GM10248 (cell line): Measurements from ENCODE around the gene VDR.

Experiments
- CTCF ChIA-PET: fragments of 300-600 bp; sonication (Branson Sonifier 250); formaldehyde crosslinking; extraction: SDS; loops from one replicate; lab custom pipeline; 2021; ENCODE audit warnings: antibody characterized with exemption; lab: Yijun Ruan, JAX
- POLR2A ChIA-PET: fragments of 350-650 bp; sonication (Branson Sonifier 250); formaldehyde crosslinking; extraction: SDS; loops from one replicate; lab custom pipeline; 2020; ENCODE audit warnings: antibody characterized with exemption; lab: Yijun Ruan, JAX
- DNase-seq: peaks from one replicate; pipeline ENCODE4 v3.0.0; 2012; ENCODE audit errors: extremely low spot score
- TF ChIP-seq, protein P1 (sequence below): IDR thresholded peaks from 2 replicates; pipeline ENCODE4 v1.5.1; 2012; ENCODE audit warnings: mild to moderate bottlenecking, low read depth; ENCODE audit errors: extremely low read depth, missing control alignments, control extremely low read depth

The VDR gene

DNA sequence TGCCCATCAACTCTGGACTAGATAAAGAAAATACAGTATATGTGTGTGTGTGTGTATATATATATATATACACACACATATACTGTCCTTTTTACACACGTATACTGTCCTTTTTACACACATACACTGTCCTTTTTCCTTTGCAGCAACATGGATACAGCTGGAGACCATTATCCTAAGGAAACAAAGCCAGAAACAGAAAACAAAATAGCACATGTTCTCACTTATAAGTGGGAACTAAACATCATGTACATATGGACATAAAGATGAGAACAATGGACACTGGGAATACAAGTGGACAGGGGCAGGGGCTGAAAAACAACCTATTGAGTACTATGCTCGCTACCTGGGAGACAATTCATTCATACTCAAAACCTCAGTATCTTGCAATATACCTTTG lies 23.7 kb downstream of the VDR start:
- TF ChIP-seq, protein P1, sequence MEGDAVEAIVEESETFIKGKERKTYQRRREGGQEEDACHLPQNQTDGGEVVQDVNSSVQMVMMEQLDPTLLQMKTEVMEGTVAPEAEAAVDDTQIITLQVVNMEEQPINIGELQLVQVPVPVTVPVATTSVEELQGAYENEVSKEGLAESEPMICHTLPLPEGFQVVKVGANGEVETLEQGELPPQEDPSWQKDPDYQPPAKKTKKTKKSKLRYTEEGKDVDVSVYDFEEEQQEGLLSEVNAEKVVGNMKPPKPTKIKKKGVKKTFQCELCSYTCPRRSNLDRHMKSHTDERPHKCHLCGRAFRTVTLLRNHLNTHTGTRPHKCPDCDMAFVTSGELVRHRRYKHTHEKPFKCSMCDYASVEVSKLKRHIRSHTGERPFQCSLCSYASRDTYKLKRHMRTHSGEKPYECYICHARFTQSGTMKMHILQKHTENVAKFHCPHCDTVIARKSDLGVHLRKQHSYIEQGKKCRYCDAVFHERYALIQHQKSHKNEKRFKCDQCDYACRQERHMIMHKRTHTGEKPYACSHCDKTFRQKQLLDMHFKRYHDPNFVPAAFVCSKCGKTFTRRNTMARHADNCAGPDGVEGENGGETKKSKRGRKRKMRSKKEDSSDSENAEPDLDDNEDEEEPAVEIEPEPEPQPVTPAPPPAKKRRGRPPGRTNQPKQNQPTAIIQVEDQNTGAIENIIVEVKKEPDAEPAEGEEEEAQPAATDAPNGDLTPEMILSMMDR, result no peak
- ChIA-PET CTCF (interaction anchor here (1.1 to 14.2 kb wide), 3 partner anchors 9 to 139 kb away, joined by 3 to 145 read pairs (median 4); no protein-coding TSS in a partner anchor), POLR2A (no interaction called here)
- no peak for DNase-seq

DNA sequence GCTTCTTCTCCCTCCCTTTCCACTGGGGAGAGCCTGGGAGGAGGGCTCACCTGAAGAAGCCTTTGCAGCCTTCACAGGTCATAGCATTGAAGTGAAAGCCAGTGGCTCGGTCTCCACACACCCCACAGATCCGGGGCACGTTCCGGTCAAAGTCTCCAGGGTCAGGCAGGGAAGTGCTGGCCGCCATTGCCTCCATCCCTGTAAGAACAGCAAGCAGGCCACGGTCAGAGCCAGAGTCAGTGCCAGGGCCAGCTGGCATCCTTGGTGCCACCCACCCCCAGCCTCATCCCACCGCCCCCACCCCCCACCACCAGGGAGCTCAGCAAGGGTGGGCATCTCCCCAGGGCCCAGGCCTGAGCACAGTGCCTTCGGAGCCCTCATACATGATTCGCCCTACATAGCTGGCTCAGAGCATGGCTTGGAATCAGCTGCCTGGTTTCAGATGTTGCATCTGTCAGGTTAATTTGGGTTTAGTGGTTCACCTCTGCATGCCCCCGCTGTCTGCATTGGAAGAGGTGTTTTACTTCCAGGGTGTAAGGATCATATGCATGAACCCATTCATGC lies 25.8 kb downstream of the VDR start:
- ChIA-PET POLR2A (interaction anchor here (0.5 to 1.1 kb wide), 3 partner anchors 7 to 57 kb away, joined by 3 to 8 read pairs (median 6); no protein-coding TSS in a partner anchor), CTCF (interaction anchor here (1.1 to 14.2 kb wide), 8 partner anchors 7 to 81 kb away, joined by 3 to 145 read pairs (median 6); no protein-coding TSS in a partner anchor)
- TF ChIP-seq, protein P1, result no peak
- no peak for DNase-seq

DNA sequence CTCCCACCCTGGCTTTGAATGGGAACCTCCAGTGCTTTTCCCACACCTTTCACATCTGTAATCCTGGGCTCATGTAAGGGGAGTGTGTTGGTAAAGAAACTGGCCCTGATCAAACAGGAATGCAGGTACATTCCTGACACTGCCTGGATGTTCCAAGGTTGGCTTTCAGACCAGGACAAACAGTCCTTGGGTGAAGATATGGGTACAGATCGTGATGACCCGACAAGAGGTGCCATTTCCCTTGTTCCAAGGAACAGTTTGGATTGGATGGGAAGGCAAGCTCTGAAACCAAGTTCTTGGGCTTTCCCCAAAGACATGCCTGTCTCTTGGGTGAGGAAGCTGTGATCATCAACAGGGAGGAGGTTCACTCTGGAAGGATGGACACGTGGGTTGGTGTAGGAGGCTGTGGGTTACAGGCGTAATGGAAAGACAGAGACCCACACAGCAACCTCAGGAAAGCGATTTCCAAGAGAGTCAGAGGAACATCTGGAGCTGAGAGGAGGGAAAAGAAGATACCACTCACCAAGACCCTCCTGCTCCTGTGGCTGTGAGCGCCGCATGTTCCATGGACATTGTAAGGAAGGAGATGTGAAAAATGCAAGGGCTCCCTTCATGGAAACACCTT lies 26.4 kb downstream of the VDR start:
- CTCF ChIA-PET, result interaction anchor here (1.1 to 14.2 kb wide), 6 partner anchors 7 to 70 kb away, joined by 3 to 145 read pairs (median 7); no protein-coding TSS in a partner anchor

DNA sequence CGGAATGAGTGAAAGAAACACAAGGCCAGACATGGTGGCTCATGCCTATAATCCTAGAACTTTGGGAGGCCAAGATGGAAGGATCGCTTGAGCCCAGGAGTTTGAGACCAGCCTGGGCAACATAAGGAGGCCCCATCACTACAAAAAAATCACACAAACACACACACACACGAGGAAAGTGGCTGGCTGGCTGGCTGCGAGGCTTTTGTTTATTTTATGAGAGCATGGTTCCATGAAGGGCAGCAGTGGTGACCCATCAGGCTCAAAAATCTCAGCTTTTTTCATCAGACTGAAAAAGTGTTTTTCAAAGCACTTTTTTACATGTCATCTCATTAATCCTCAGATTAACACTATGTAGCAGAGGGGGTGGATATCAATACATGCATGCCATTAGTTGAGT lies 27.7 kb downstream of the VDR start:
- CTCF ChIA-PET, result interaction anchor here (1.2 to 1.9 kb wide), 2 partner anchors 14 to 59 kb away, joined by 4 read pairs; no protein-coding TSS in a partner anchor
- POLR2A ChIA-PET, result no interaction called here
- TF ChIP-seq, protein P1, result no peak
- no peak for DNase-seq

More for the DNA sequence above, 26.4 kb downstream of the VDR start:
- no peak for DNase-seq
- POLR2A ChIA-PET, result interaction anchor here (1.1 kb wide), 1 partner anchor 9 kb away, joined by 6 read pairs; no protein-coding TSS in a partner anchor
- TF ChIP-seq, protein P1, result no peak

DNA sequence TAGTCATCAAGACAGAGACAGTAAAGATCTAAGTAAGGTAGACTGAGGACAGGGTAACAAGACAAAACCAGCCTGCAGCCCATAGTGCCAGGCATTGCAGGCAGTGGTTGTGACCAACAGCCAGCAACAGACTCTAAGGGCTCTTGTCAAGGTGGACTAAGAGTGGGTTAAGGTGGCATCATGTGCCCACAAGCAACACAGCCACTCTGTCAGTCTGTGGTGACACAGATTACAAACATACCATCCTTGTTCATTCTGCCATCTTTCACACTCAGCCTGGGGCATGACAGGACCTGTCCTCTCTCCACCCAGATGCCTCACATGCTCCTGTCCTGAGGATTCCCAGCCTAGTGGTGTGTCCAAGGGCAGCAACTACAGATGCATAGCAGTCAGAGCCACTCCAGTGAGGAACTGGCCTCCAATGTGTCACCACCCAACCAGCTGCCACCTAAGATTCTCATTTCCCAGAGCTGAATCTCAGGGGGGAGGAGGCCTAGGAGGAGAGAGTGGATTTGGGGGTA lies 28.3 kb downstream of the VDR start:
- CTCF ChIA-PET, result interaction anchor here (1.2 to 1.9 kb wide), 2 partner anchors 13 to 59 kb away, joined by 4 read pairs; no protein-coding TSS in a partner anchor
- no peak for DNase-seq
- POLR2A ChIA-PET, result no interaction called here
- TF ChIP-seq, protein P1, result no peak

DNA sequence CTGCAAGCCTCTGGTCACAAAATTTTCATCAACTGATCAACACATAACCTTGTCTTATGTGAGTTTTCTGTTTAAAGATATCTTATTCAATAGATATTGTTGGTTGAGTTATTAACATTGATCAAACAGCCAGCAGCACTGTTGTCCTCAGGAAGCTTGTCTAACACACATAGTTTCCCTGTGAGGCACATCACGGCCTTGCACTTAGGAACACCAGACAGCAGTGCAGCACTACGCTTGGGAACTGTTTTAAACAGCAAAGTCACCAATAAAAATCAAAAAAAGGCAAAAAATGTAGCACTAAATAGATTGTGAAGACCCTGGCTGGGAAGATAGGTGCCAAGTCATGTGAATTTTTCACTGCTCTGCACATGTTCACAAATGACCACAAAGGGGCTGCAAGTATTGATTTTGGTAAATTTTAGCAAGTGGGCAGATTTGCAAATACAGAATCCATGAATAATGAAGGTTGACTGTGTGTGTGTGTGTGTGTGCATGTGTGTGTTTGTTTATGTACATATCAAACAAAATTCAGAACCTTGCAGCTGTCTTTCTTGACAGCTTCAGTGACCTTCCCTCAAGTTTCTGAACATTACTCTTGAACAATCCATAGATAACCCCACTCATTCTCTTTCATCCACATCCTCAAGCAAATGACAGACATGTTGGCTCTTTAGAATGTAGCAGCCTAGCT lies 28.9 kb downstream of the VDR start:
- POLR2A ChIA-PET, result no interaction called here
- TF ChIP-seq, protein P1, result no peak
- no peak for DNase-seq
- CTCF ChIA-PET, result interaction anchor here (1.1 to 8.8 kb wide), 5 partner anchors 9 to 58 kb away, joined by 4 to 145 read pairs (median 4); no protein-coding TSS in a partner anchor
